ENCODE results near the gene PSMG2. TPM values are rescaled to one million over a fixed set of nuclear protein-coding genes. Genes with fewer than 3 reads are reported as not detected.

The PSMG2 gene
- total RNA-seq, 2 experiments from 2014 or later = 58.4 to 61.7 TPM

GRCh38 chr18:12769136-12769535 is 66.3 kb downstream of the PSMG2 start:
- H3K27ac ChIP-seq (ENCODE audit: low read depth in 1 of 2, low read length in 2 of 2) = no peak overlapping the region
- peaks cover 4% of the 10 kb centered on the region for H3K4me1 ChIP-seq (ENCODE audit: insufficient read depth, low read length)
- ChIA-PET POLR2A (no interaction called here), CTCF (no interaction called here)
- ATAC-seq (ENCODE audit: poor library complexity) (no peak), DNase-seq (no peak)
- no peaks in the 10 kb centered on the region for H3K27me3 ChIP-seq (ENCODE audit: control insufficient read depth in 1 of 2, insufficient read depth in 2 of 2, low read length in 2 of 2)
- Mint-ChIP-seq H3K4me1 (ENCODE audit: low read depth) (peaks cover 11% of the 10 kb centered on the region), H3K27me3 (no peaks in the 10 kb centered on the region), H3K9me3 (no peaks in the 10 kb centered on the region), H3K4me3 (no peak overlapping the region), H3K27ac (no peak overlapping the region), H3K36me3 (ENCODE audit: low read depth) (peaks cover 2% of the 10 kb centered on the region)
- no peak overlapping the region for H3K4me3 ChIP-seq (ENCODE audit: low read length)
- no peaks in the 10 kb centered on the region for H3K9me3 ChIP-seq (ENCODE audit: control insufficient read depth in 1 of 2, insufficient read depth in 1 of 2, low read length in 2 of 2)
- intact Hi-C loops (cut with DNase I, micrococcal nuclease) = no loop called here
- H3K36me3 ChIP-seq (ENCODE audit: insufficient read depth, low read length) = no peaks in the 10 kb centered on the region
- no peak for TF ChIP-seq CTCF (IDR thresholded peaks at IDR 0.05)

GRCh38 chr18:12769644-12770440 is 67.0 kb downstream of the PSMG2 start:
- H3K36me3 Mint-ChIP-seq (ENCODE audit: low read depth) = no peaks in the 10 kb centered on the region
- ATAC-seq (ENCODE audit: poor library complexity) (no peak), DNase-seq (no peak)
- no peak overlapping the region for H3K4me3 Mint-ChIP-seq
- no peaks in the 10 kb centered on the region for H3K9me3 Mint-ChIP-seq
- POLR2A ChIA-PET = no interaction called here
- H3K36me3 ChIP-seq (ENCODE audit: insufficient read depth, low read length) = no peaks in the 10 kb centered on the region
- intact Hi-C loops (cut with DNase I, micrococcal nuclease) = no loop called here
- no peak overlapping the region for H3K27ac ChIP-seq (ENCODE audit: low read depth in 1 of 2, low read length in 2 of 2)
- H3K27ac Mint-ChIP-seq = no peak overlapping the region
- CTCF ChIA-PET = no interaction called here
- peaks cover 4% of the 10 kb centered on the region for H3K4me1 ChIP-seq (ENCODE audit: insufficient read depth, low read length)
- H3K27me3 Mint-ChIP-seq = no peaks in the 10 kb centered on the region
- no peaks in the 10 kb centered on the region for H3K9me3 ChIP-seq (ENCODE audit: control insufficient read depth in 1 of 2, insufficient read depth in 1 of 2, low read length in 2 of 2)
- no peak overlapping the region for H3K4me3 ChIP-seq (ENCODE audit: low read length)
- TF ChIP-seq CTCF (IDR thresholded peaks at IDR 0.05) = no peak
- peaks cover 15% of the 10 kb centered on the region for H3K4me1 Mint-ChIP-seq (ENCODE audit: low read depth)
- H3K27me3 ChIP-seq (ENCODE audit: control insufficient read depth in 1 of 2, insufficient read depth in 2 of 2, low read length in 2 of 2) = no peaks in the 10 kb centered on the region

- no peak for ATAC-seq (ENCODE audit: poor library complexity)
- no peaks in the 10 kb centered on the region for H3K27me3 ChIP-seq (ENCODE audit: control insufficient read depth in 1 of 2, insufficient read depth in 2 of 2, low read length in 2 of 2)
- no peak overlapping the region for H3K27ac Mint-ChIP-seq
- peaks cover 18% of the 10 kb centered on the region for H3K4me1 Mint-ChIP-seq (ENCODE audit: low read depth)
- DNase-seq = no peak
- TF ChIP-seq CTCF (IDR thresholded peaks at IDR 0.05) = no peak
- ChIA-PET POLR2A (no interaction called here), CTCF (no interaction called here)
- H3K27ac ChIP-seq (ENCODE audit: low read depth in 1 of 2, low read length in 2 of 2) = no peak overlapping the region
- no peak overlapping the region for H3K4me3 ChIP-seq (ENCODE audit: low read length)
- intact Hi-C loops (cut with DNase I, micrococcal nuclease) = no loop called here
- peaks cover 4% of the 10 kb centered on the region for H3K4me1 ChIP-seq (ENCODE audit: insufficient read depth, low read length)
- peaks cover 2% of the 10 kb centered on the region for H3K36me3 Mint-ChIP-seq (ENCODE audit: low read depth)
- no peaks in the 10 kb centered on the region for H3K9me3 Mint-ChIP-seq
- no peak overlapping the region for H3K4me3 Mint-ChIP-seq
- no peaks in the 10 kb centered on the region for H3K9me3 ChIP-seq (ENCODE audit: control insufficient read depth in 1 of 2, insufficient read depth in 1 of 2, low read length in 2 of 2)
- H3K27me3 Mint-ChIP-seq = no peaks in the 10 kb centered on the region
- H3K36me3 ChIP-seq (ENCODE audit: insufficient read depth, low read length) = no peaks in the 10 kb centered on the region
Measured at GRCh38 chr18:12770469-12771219, 67.8 kb downstream of the PSMG2 start.

Data from CD4-positive, alpha-beta T cell (primary cell).